ENCODE measurements around the gene ZSCAN31. TPM values are rescaled to one million over a fixed set of nuclear protein-coding genes. Genes with fewer than 3 reads are reported as not detected.

Gene ZSCAN31
- total and polyA plus RNA-seq, 3 donors from 2014 or later = 21.4 to 51.3 (median 29.0) TPM

DNA sequence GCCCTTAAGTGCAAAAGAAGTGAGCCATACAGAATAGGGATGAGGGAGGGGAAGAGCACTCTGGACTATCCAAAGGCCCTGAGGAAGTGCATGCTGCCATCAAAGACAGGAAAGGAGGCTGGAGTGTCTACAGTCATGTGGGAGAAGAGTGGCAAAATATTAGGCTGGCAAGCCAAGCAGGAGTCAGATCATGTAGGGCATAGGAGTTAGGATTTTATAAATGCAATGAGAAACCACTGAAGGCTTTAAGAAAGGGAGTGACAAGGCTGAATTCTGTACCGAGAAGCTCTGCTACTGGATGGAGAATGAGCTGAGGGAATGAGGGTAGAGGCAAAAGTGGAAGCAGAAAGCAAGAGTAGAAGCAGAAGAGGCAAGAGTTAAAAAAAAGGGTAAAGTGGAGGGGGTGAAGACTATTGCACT lies 2.3 kb downstream of the ZSCAN31 start:
- Histone ChIP-seq H3K4me1 (peaks cover 15% of the 10 kb centered on the region), H3K27me3 (no peaks in the 10 kb centered on the region), H3K9me3 (no peaks in the 10 kb centered on the region), H3K27ac (no peak overlapping the region), H3K36me3 (ENCODE audit: low read depth, missing control alignments) (no peaks in the 10 kb centered on the region), H3K4me3 (no peak overlapping the region)
- no peak for TF ChIP-seq POLR2A (IDR thresholded peaks at IDR 0.05)
- TF ChIP-seq, protein P1, sequence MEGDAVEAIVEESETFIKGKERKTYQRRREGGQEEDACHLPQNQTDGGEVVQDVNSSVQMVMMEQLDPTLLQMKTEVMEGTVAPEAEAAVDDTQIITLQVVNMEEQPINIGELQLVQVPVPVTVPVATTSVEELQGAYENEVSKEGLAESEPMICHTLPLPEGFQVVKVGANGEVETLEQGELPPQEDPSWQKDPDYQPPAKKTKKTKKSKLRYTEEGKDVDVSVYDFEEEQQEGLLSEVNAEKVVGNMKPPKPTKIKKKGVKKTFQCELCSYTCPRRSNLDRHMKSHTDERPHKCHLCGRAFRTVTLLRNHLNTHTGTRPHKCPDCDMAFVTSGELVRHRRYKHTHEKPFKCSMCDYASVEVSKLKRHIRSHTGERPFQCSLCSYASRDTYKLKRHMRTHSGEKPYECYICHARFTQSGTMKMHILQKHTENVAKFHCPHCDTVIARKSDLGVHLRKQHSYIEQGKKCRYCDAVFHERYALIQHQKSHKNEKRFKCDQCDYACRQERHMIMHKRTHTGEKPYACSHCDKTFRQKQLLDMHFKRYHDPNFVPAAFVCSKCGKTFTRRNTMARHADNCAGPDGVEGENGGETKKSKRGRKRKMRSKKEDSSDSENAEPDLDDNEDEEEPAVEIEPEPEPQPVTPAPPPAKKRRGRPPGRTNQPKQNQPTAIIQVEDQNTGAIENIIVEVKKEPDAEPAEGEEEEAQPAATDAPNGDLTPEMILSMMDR (IDR thresholded peaks at IDR 0.05) = no peak
- intact Hi-C loops (cut with DNase I; ENCODE audit: low total_unique reads) = no loop called here
- no peak for DNase-seq
- whole genome bisulfite sequencing, 2 donors = 61 to 68% methylated on average over 1 of the region's 1 CpG

DNA sequence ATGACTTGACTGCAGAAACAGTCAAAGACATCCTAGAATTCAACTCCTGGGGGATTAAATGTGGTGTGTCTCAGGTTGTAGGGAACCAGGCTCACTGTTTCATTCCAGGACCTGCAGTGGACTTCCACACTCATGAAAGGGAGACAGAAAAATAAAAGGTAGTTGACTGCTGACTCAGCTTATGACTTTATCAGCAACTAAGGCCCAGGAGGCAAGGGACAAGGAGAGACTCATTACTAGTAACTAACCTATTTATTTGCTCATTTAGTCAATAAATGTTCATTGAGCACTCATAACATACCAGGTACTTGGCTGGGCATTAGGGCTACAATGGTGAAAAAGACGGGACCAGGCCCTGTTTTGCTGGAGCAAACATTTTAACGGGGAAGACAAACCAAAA lies 2.9 kb downstream of the ZSCAN31 start:
- Histone ChIP-seq H3K27ac (no peak overlapping the region), H3K36me3 (ENCODE audit: low read depth, missing control alignments) (no peaks in the 10 kb centered on the region), H3K4me3 (no peak overlapping the region), H3K9me3 (no peaks in the 10 kb centered on the region), H3K4me1 (peaks cover 15% of the 10 kb centered on the region), H3K27me3 (no peaks in the 10 kb centered on the region)
- intact Hi-C loops (cut with DNase I; ENCODE audit: low total_unique reads) = no loop called here
- TF ChIP-seq, protein P1 (IDR thresholded peaks at IDR 0.05) = no peak
- TF ChIP-seq POLR2A (IDR thresholded peaks at IDR 0.05) = no peak
- no peak for DNase-seq
- WGBS, 2 donors = 96 to 98% methylated on average over 2 of the region's 2 CpGs

DNA sequence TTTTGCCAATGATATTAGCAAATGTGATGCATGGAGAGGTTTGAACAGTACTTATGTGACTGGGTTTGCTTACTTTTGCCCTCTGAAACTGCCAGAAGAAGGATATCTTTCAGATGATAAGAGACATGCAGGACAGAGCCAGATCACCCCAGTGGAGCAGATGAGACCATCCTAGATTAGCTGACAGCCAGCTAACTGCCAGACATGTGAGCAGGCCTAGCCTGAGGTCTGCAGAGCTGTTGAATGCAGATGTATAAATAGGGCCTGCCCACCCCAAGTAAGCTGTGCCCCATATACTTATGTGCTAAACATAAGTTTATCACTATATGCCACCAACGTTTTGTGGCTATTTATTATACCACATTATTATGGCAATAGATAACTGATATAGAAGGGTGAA lies 5.9 kb downstream of the ZSCAN31 start:
- peaks cover 8% of the 10 kb centered on the region for H3K4me1 ChIP-seq
- WGBS, 2 donors = 63 to 67% methylated on average over 1 of the region's 1 CpG
- no peak overlapping the region for H3K4me3 ChIP-seq
- no peaks in the 10 kb centered on the region for H3K27me3 ChIP-seq
- H3K27ac ChIP-seq = no peak overlapping the region
- intact Hi-C loops (cut with DNase I; ENCODE audit: low total_unique reads) = no loop called here
- no peak for TF ChIP-seq POLR2A (IDR thresholded peaks at IDR 0.05)
- TF ChIP-seq, protein P1 (IDR thresholded peaks at IDR 0.05) = no peak
- DNase-seq = no peak
- no peaks in the 10 kb centered on the region for H3K9me3 ChIP-seq
- no peaks in the 10 kb centered on the region for H3K36me3 ChIP-seq (ENCODE audit: low read depth, missing control alignments)

DNA sequence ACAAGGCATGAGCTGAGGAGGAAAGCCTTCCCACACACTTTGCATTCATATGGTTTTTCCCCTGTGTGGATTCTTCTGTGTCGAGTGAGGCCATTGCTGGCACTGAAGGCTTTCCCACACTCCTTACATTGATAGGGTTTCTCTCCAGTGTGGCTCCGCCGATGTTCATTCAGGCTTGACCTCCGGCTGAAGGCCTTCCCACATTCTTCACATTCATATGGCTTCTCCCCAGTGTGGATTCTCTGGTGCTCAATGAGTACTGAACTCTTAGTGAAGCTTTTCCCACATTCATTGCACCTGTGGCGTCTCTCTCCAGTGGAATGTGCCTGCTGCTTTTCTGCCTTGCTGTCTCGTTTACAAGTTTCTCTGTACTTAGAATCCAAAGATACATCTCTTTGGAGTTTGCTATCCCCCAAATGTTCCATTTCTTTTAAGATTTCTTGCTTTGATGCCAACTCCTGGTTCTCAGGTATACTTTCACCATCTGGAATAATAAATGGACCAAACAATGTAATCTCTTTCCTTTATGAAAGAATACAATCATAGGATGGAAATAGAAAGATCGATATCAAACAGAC lies 9.5 kb downstream of the ZSCAN31 start:
- H3K36me3 ChIP-seq (ENCODE audit: low read depth, missing control alignments) = no peaks in the 10 kb centered on the region
- H3K27me3 ChIP-seq = no peaks in the 10 kb centered on the region
- H3K4me3 ChIP-seq = no peak overlapping the region
- H3K27ac ChIP-seq = no peak overlapping the region
- intact Hi-C loops (cut with DNase I; ENCODE audit: low total_unique reads) = no loop called here
- 91 to 95% methylated on average over 7 of the region's 7 CpGs for WGBS, 2 donors
- DNase-seq = no peak
- H3K4me1 ChIP-seq = no peaks in the 10 kb centered on the region
- TF ChIP-seq, protein P1 (IDR thresholded peaks at IDR 0.05) = no peak
- no peak for TF ChIP-seq POLR2A (IDR thresholded peaks at IDR 0.05)
- no peaks in the 10 kb centered on the region for H3K9me3 ChIP-seq

DNA sequence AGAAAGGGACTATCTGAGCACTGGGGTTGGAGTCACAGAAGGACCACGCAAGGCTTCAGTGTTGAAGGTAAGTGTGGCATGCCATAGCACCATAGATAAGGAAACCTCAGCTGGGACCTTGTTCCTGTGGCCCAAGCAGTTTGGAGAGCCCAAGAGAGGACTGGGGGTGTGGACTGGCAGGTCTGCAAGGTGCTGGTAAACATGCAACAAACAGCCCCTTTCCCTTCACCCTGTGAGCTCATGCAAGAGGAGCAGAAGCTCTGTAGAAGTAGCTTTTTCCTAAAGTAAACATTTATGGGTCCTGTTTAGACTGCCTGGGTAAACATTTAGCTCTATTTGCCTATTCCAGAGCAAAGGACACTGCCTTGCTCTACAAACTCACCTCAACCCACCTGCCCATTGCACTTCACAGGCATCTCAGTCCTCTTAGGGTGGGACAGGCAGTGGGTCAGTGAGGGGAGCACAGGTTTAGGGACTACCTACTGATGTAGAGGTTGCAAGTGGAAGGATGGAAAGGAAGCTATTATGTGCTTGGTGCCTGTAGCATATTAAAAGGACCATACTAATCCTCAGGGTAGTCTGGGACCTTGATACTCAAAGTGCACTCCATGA lies 12.0 kb downstream of the ZSCAN31 start:
- TF ChIP-seq POLR2A (IDR thresholded peaks at IDR 0.05) = no peak
- TF ChIP-seq, protein P1 (IDR thresholded peaks at IDR 0.05) = no peak
- H3K36me3 ChIP-seq (ENCODE audit: low read depth, missing control alignments) = no peaks in the 10 kb centered on the region
- H3K4me3 ChIP-seq = no peak overlapping the region
- no peak for DNase-seq
- no peaks in the 10 kb centered on the region for H3K9me3 ChIP-seq
- H3K4me1 ChIP-seq = no peaks in the 10 kb centered on the region
- H3K27me3 ChIP-seq = no peaks in the 10 kb centered on the region
- 100% methylated on average over 1 of the region's 1 CpG for WGBS, 2 donors
- H3K27ac ChIP-seq = no peak overlapping the region
- intact Hi-C loops (cut with DNase I; ENCODE audit: low total_unique reads) = no loop called here
